Osteocyte (in vitro differentiated cells): ENCODE measurements around the gene FRMD3. TPM values are rescaled to one million over a fixed set of nuclear protein-coding genes. Genes with fewer than 3 reads are reported as not detected.

ENCODE experiments used
- DNase-seq: peaks from one replicate; pipeline ENCODE4 v3.0.0; 2021; ENCODE audit warnings: mixed read lengths; ENCODE audit not compliant: unreplicated experiment; ENCODE audit errors: extremely low spot score
- H3K27ac Mint-ChIP-seq: one replicate; pipeline ENCODE4 v1.8.0; 2021; ENCODE audit warnings: mild to moderate bottlenecking, mixed read lengths; ENCODE audit not compliant: unreplicated experiment
- H3K27me3 Mint-ChIP-seq: one replicate; pipeline ENCODE4 v1.8.0; 2021; ENCODE audit warnings: mixed read lengths; ENCODE audit not compliant: unreplicated experiment
- H3K36me3 Mint-ChIP-seq: one replicate; pipeline ENCODE4 v1.8.0; 2021; ENCODE audit warnings: mixed read lengths; ENCODE audit not compliant: unreplicated experiment
- H3K4me1 Mint-ChIP-seq: one replicate; pipeline ENCODE4 v1.8.0; 2021; ENCODE audit warnings: mixed read lengths; ENCODE audit not compliant: unreplicated experiment
- H3K4me3 Mint-ChIP-seq: one replicate; pipeline ENCODE4 v1.8.0; 2021; ENCODE audit warnings: mild to moderate bottlenecking, moderate library complexity, mixed read lengths; ENCODE audit not compliant: unreplicated experiment
- H3K9me3 Mint-ChIP-seq: one replicate; pipeline ENCODE4 v1.8.0; 2021; ENCODE audit warnings: mixed read lengths; ENCODE audit not compliant: unreplicated experiment
- CTCF ChIP-seq: fragments of 200-600 bp; sonication (generic); IDR thresholded peaks from 2 replicates; pipeline ENCODE4 v1.5.0; 2021; ENCODE audit warnings: antibody characterized with exemption, mild to moderate bottlenecking, moderate library complexity
- total RNA-seq: library from RNA; stranded (reverse); gene quantifications from 2 replicates; pipeline ENCODE4 v1.2.1, GENCODE V29; 2021

FRMD3 gene
- total RNA-seq, 1 donor from 2014 or later = 0.35 TPM

GRCh38 chr9:83444110-83444509 is 94.1 kb downstream of the FRMD3 start:
- Mint-ChIP-seq H3K4me3 (no peak overlapping the region), H3K36me3 (no peaks in the 10 kb centered on the region), H3K27me3 (no peaks in the 10 kb centered on the region), H3K27ac (no peak overlapping the region), H3K9me3 (no peaks in the 10 kb centered on the region), H3K4me1 (no peaks in the 10 kb centered on the region)
- DNase-seq = no peak
- no peak for TF ChIP-seq CTCF

- DNase-seq = no peak
- TF ChIP-seq CTCF = no peak
- H3K4me1 Mint-ChIP-seq = no peaks in the 10 kb centered on the region
- H3K27me3 Mint-ChIP-seq = peaks cover 4% of the 10 kb centered on the region
- no peaks in the 10 kb centered on the region for H3K9me3 Mint-ChIP-seq
- no peak overlapping the region for H3K27ac Mint-ChIP-seq
- no peaks in the 10 kb centered on the region for H3K36me3 Mint-ChIP-seq
- H3K4me3 Mint-ChIP-seq = no peak overlapping the region
These were observed 96.8 kb downstream of the FRMD3 start for GRCh38 chr9:83441390-83441789.

- no peak for DNase-seq
- Mint-ChIP-seq H3K4me1 (no peaks in the 10 kb centered on the region), H3K27me3 (peaks cover 4% of the 10 kb centered on the region), H3K9me3 (no peaks in the 10 kb centered on the region), H3K4me3 (no peak overlapping the region), H3K27ac (no peak overlapping the region), H3K36me3 (no peaks in the 10 kb centered on the region)
- TF ChIP-seq CTCF = no peak
These were observed 97.6 kb downstream of the FRMD3 start for GRCh38 chr9:83440641-83441040.

- peaks cover 4% of the 10 kb centered on the region for H3K27me3 Mint-ChIP-seq
- H3K36me3 Mint-ChIP-seq = no peaks in the 10 kb centered on the region
- H3K9me3 Mint-ChIP-seq = no peaks in the 10 kb centered on the region
- no peak overlapping the region for H3K4me3 Mint-ChIP-seq
- H3K27ac Mint-ChIP-seq = no peak overlapping the region
- TF ChIP-seq CTCF = no peak
- H3K4me1 Mint-ChIP-seq = peaks cover 9% of the 10 kb centered on the region
- no peak for DNase-seq
These were observed 102.9 kb downstream of the FRMD3 start for GRCh38 chr9:83435301-83435700.

- H3K27ac Mint-ChIP-seq = no peak overlapping the region
- H3K9me3 Mint-ChIP-seq = no peaks in the 10 kb centered on the region
- TF ChIP-seq CTCF = no peak
- H3K4me1 Mint-ChIP-seq = peaks cover 9% of the 10 kb centered on the region
- H3K27me3 Mint-ChIP-seq = peaks cover 4% of the 10 kb centered on the region
- H3K36me3 Mint-ChIP-seq = no peaks in the 10 kb centered on the region
- no peak overlapping the region for H3K4me3 Mint-ChIP-seq
- DNase-seq = no peak
These were observed 103.9 kb downstream of the FRMD3 start for GRCh38 chr9:83434254-83434653.
